22Rv1 (cell line): ENCODE measurements around the gene CDC16.

Experiments used
- ZFX ChIP-seq: fragments of 450-650 bp; IDR thresholded peaks from 2 replicates; pipeline ENCODE4 v1.6.1; 2017; ENCODE audit warnings: antibody characterized with exemption, borderline replicate concordance
- TF ChIP-seq, protein P1 (sequence below): fragments of 450-650 bp; IDR thresholded peaks from 2 replicates; pipeline ENCODE4 v1.5.1; 2017; ENCODE audit warnings: mild to moderate bottlenecking

DNA sequence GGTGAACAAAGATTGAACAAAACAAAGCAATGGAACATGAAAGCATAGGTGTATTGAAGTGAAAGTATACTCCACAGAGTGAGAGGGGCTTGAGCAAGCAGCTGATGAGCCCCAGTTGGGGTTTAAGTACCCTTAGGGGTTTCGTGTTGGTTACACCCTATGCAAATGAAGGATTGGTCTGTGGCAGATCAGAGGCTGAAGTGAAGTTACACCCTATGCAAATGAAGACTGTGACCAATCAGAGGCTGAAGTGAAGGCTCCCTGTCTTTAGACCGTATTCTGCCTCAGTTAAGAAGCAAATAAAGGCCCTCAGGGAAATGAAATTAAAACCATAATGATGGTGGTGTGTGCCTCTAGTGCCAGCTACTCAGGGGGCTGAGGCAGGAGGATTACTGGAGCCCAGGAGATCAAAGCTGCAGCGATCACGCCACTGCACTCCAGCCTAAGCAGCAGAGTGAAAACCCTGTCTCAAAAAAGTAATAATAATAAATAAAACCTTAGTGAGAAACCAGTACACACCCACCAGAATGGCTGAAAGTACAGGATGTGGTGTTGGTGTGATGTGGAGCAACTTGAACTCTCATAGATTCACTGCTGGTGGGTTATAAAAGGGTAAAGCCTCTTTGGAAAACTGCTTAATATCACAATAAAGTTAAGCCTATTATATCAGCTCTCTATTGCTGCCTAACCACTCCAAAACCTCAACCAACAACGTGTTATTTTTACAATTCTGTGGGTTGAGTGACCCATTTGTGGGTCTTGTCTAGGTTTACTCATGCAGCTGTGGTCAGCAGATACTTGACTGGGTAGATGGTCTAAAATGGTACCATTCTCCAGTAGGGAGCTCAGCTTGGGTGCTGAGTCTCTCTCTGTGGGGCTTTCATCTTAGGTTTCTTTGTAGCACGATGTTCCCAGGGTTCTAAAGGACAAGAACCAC, 33.9 kb downstream of the CDC16 start:
- TF ChIP-seq, protein P1, sequence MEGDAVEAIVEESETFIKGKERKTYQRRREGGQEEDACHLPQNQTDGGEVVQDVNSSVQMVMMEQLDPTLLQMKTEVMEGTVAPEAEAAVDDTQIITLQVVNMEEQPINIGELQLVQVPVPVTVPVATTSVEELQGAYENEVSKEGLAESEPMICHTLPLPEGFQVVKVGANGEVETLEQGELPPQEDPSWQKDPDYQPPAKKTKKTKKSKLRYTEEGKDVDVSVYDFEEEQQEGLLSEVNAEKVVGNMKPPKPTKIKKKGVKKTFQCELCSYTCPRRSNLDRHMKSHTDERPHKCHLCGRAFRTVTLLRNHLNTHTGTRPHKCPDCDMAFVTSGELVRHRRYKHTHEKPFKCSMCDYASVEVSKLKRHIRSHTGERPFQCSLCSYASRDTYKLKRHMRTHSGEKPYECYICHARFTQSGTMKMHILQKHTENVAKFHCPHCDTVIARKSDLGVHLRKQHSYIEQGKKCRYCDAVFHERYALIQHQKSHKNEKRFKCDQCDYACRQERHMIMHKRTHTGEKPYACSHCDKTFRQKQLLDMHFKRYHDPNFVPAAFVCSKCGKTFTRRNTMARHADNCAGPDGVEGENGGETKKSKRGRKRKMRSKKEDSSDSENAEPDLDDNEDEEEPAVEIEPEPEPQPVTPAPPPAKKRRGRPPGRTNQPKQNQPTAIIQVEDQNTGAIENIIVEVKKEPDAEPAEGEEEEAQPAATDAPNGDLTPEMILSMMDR: no peak
- TF ChIP-seq ZFX: no peak
